DND-41 (cell line): ENCODE data around the gene LRRC4.
A peak's percentile ranks its signal among the peaks of the same experiment; 100 is the strongest.

Source experiments
- ATAC-seq: fragments of 200-7000 bp; cut with Tn5 transposase; 3 replicates; pipeline ENCODE4 v1.9.1; 2021; ENCODE audit warnings: low read depth; ENCODE audit not compliant: insufficient read depth
- DNase-seq: peaks from one replicate; pipeline ENCODE4 v3.0.0-alpha.2; 2020
- H2AFZ ChIP-seq: 2 replicates; pipeline ENCODE4 v1.6.0; 2012; ENCODE audit warnings: low read depth, low read length
- H3K27ac ChIP-seq: 2 replicates; pipeline ENCODE4 v1.5.1; 2012; ENCODE audit warnings: low read length, inconsistent platforms
- H3K27me3 ChIP-seq: fragments of 200-600 bp; sonication (generic); 2 replicates; pipeline ENCODE4 v1.6.0; 2012; ENCODE audit warnings: low read length, mild to moderate bottlenecking, inconsistent platforms; ENCODE audit not compliant: insufficient read depth, poor library complexity
- H3K36me3 ChIP-seq: 2 replicates; pipeline ENCODE4 v1.5.1; 2012; ENCODE audit warnings: low read length, inconsistent platforms; ENCODE audit not compliant: insufficient read depth
- H3K4me1 ChIP-seq: 2 replicates; pipeline ENCODE4 v1.5.1; 2012; ENCODE audit warnings: mild to moderate bottlenecking, low read length; ENCODE audit not compliant: insufficient read depth
- H3K4me2 ChIP-seq: 2 replicates; pipeline ENCODE4 v1.6.0; 2012; ENCODE audit warnings: mild to moderate bottlenecking, moderate library complexity, low read length, inconsistent platforms; ENCODE audit not compliant: insufficient read depth
- H3K4me3 ChIP-seq, 2 experiments: fragments of 200-600 bp in 1 of 2; shearing (Covaris generic) in 1 of 2; 2 replicates each; pipeline ENCODE4 v1.5.1; 2012 to 2016; ENCODE audit warnings: inconsistent platforms in 2 of 2, low read length in 2 of 2, mild to moderate bottlenecking in 2 of 2, low read depth in 1 of 2, moderate library complexity in 1 of 2
- H3K79me2 ChIP-seq: 2 replicates; pipeline ENCODE4 v1.6.0; 2012; ENCODE audit warnings: low read length, inconsistent platforms; ENCODE audit not compliant: insufficient read depth
- H3K9ac ChIP-seq: 2 replicates; pipeline ENCODE4 v1.6.0; 2012; ENCODE audit warnings: low read depth, mild to moderate bottlenecking, inconsistent platforms, low read length, moderate library complexity
- H3K9me3 ChIP-seq: 2 replicates; pipeline ENCODE4 v1.5.1; 2012; ENCODE audit warnings: low read length, moderate library complexity, mild to moderate bottlenecking, inconsistent platforms; ENCODE audit not compliant: insufficient read depth, severe bottlenecking
- H4K20me1 ChIP-seq: 2 replicates; pipeline ENCODE4 v1.6.0; 2012; ENCODE audit warnings: low read length; ENCODE audit not compliant: insufficient read depth
- CTCF ChIP-seq: IDR thresholded peaks from 2 replicates; pipeline ENCODE4 v1.5.1; 2012; ENCODE audit warnings: borderline replicate concordance, low read length, moderate library complexity, mild to moderate bottlenecking; ENCODE audit not compliant: poor library complexity, severe bottlenecking; ENCODE audit errors: extremely low read depth
- EZH2 ChIP-seq: IDR thresholded peaks from 3 replicates; pipeline ENCODE4 v1.6.1; 2012; ENCODE audit warnings: borderline replicate concordance, low read depth, mild to moderate bottlenecking, moderate library complexity, low read length, inconsistent platforms; ENCODE audit not compliant: severe bottlenecking

Gene LRRC4

GRCh38 chr7:128035712-128036111, 4.5 kb upstream of the LRRC4 start:
- Histone ChIP-seq H3K36me3 (no peaks in the 10 kb centered on the region), H3K4me1 (no peaks in the 10 kb centered on the region), H3K27ac (no peak overlapping the region), H3K4me2 (no peak overlapping the region), H3K27me3 (no peaks in the 10 kb centered on the region), H3K9me3 (no peaks in the 10 kb centered on the region), H2AFZ (no peak overlapping the region), H3K79me2 (no peaks in the 10 kb centered on the region), H3K4me3 (no peak overlapping the region), H3K9ac (no peak overlapping the region), H4K20me1 (peaks cover 5% of the 10 kb centered on the region; the same call in 1 of the 2 replicates)
- peak; percentile 53; the same call in 1 of the 3 replicates for ATAC-seq
- no peak for TF ChIP-seq EZH2
- peak; percentile 42 for TF ChIP-seq CTCF
- no peak for DNase-seq

DNA sequence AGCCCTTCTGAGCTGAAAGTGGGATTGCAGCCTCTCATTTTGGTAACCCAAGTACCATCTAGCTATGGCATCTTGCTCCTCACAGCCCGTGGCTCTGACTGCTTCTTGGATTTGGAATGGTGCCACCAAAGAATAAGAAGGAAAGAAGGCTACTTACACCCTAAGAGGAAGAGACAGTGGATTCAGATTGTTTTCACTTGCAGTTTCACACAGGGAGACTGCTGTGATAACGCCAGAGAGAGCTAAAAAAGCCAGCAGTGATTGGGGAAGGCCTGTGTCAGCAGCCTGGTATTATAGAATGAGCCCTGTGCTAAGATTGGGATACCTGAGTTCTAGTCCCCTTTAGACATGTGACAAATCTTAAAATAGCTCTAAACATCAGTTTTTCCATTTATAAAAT, 3.6 kb upstream of the LRRC4 start:
- DNase-seq, result no peak

DNA sequence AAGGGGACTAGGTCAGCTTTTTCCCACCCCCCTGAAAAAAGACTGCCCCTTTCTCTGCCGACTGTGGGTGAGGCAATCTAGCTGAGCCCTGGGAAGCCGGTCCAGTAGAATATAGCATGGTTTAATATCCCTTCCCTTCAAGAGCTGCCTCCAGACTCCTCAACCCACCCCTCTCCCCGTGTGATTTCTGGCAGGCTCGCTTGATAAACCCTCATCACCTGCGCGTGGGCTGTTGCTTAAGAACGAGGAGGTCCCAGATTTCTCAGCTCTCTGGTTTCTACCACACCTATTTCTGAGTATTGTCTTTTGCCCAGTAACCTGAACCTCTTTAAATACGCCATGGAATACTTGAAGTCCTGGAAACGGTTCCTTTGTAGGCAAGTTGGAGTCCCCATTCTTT, 2.0 kb upstream of the LRRC4 start:
- DNase-seq (no peak), ATAC-seq (no peak)
- Histone ChIP-seq H3K36me3 (peaks cover 12% of the 10 kb centered on the region), H4K20me1 (peaks cover 5% of the 10 kb centered on the region; the same call in 1 of the 2 replicates), H3K4me3 (no peak overlapping the region), H3K79me2 (no peaks in the 10 kb centered on the region), H3K27ac (no peak overlapping the region), H3K9me3 (no peaks in the 10 kb centered on the region), H3K4me2 (no peak overlapping the region), H2AFZ (no peak overlapping the region), H3K9ac (no peak overlapping the region), H3K4me1 (no peaks in the 10 kb centered on the region), H3K27me3 (no peaks in the 10 kb centered on the region)
- TF ChIP-seq CTCF (no peak), EZH2 (no peak)

More for the DNA sequence above, 3.6 kb upstream of the LRRC4 start:
- Histone ChIP-seq H3K9me3 (no peaks in the 10 kb centered on the region), H4K20me1 (peaks cover 5% of the 10 kb centered on the region; the same call in 1 of the 2 replicates), H2AFZ (no peak overlapping the region), H3K4me1 (no peaks in the 10 kb centered on the region), H3K4me3 (no peak overlapping the region), H3K79me2 (no peaks in the 10 kb centered on the region), H3K4me2 (no peak overlapping the region), H3K9ac (no peak overlapping the region), H3K27me3 (no peaks in the 10 kb centered on the region), H3K27ac (no peak overlapping the region), H3K36me3 (no peaks in the 10 kb centered on the region)
- ATAC-seq, result no peak
- TF ChIP-seq CTCF (no peak), EZH2 (no peak)
